ENCODE data around the gene ALG1.
"Not testable (repeated sequence)": the region's sequence is repeated elsewhere in the genome, so short reads cannot be mapped to it uniquely, and the experiment has no call there.

ALG1 gene

GRCh38 chr16:5108505-5109158 lies 37.0 kb downstream of the ALG1 start:
- H3K9me3 ChIP-seq (ENCODE audit: low read depth, low read length): no peaks in the 10 kb centered on the region
- no peak overlapping the region for H3K27ac ChIP-seq
- DNase-seq (ENCODE audit: low read depth, low spot score): no peak
- H3K4me3 ChIP-seq: no peak overlapping the region
- TF ChIP-seq EZH2 (IDR thresholded peaks at IDR 0.05) (no peak), FOXP2 (optimal IDR thresholded peaks at IDR 0.05; ENCODE audit: control extremely low read depth, extremely low read length, insufficient read depth) (no peak), POLR2AphosphoS5 (IDR thresholded peaks at IDR 0.05; ENCODE audit: borderline replicate concordance, low read depth, low read length) (no peak)
- H3K36me3 ChIP-seq (ENCODE audit: insufficient read depth, low read length): no peaks in the 10 kb centered on the region
- H3K9ac ChIP-seq (ENCODE audit: insufficient read length): no peak overlapping the region

GRCh38 chr16:5110933-5111332 lies 39.3 kb downstream of the ALG1 start:
- not testable (repeated sequence) for H3K9ac ChIP-seq (ENCODE audit: insufficient read length); H3K27ac ChIP-seq; DNase-seq (ENCODE audit: low read depth, low spot score); H3K9me3 ChIP-seq (ENCODE audit: low read depth, low read length); H3K4me3 ChIP-seq; H3K36me3 ChIP-seq (ENCODE audit: insufficient read depth, low read length)

- H3K27ac ChIP-seq; H3K9me3 ChIP-seq (ENCODE audit: low read depth, low read length); H3K36me3 ChIP-seq (ENCODE audit: insufficient read depth, low read length); H3K9ac ChIP-seq (ENCODE audit: insufficient read length); DNase-seq (ENCODE audit: low read depth, low spot score): not testable (repeated sequence)
- peak overlapping the region; percentile 62 for H3K4me3 ChIP-seq
Measured at GRCh38 chr16:5116780-5117295, 45.2 kb downstream of the ALG1 start.

- not testable (repeated sequence) for H3K9ac ChIP-seq (ENCODE audit: insufficient read length); H3K36me3 ChIP-seq (ENCODE audit: insufficient read depth, low read length); H3K27ac ChIP-seq; H3K9me3 ChIP-seq (ENCODE audit: low read depth, low read length)
- DNase-seq (ENCODE audit: low read depth, low spot score): peak; percentile 51
- H3K4me3 ChIP-seq: peak overlapping the region; percentile 62
Measured at GRCh38 chr16:5117300-5118087, 45.9 kb downstream of the ALG1 start.

- not testable (repeated sequence) for H3K36me3 ChIP-seq (ENCODE audit: insufficient read depth, low read length); H3K9ac ChIP-seq (ENCODE audit: insufficient read length); H3K9me3 ChIP-seq (ENCODE audit: low read depth, low read length); H3K4me3 ChIP-seq; DNase-seq (ENCODE audit: low read depth, low spot score); H3K27ac ChIP-seq
Measured at GRCh38 chr16:5131467-5132004, 59.9 kb downstream of the ALG1 start.

- DNase-seq (ENCODE audit: low read depth, low spot score); H3K36me3 ChIP-seq (ENCODE audit: insufficient read depth, low read length); H3K4me3 ChIP-seq; H3K27ac ChIP-seq; H3K9ac ChIP-seq (ENCODE audit: insufficient read length); H3K9me3 ChIP-seq (ENCODE audit: low read depth, low read length): not testable (repeated sequence)
Measured at GRCh38 chr16:5132915-5133600, 61.4 kb downstream of the ALG1 start.

GRCh38 chr16:5134739-5135452 lies 63.3 kb downstream of the ALG1 start:
- not testable (repeated sequence) for H3K27ac ChIP-seq; H3K9ac ChIP-seq (ENCODE audit: insufficient read length); DNase-seq (ENCODE audit: low read depth, low spot score); H3K9me3 ChIP-seq (ENCODE audit: low read depth, low read length); H3K4me3 ChIP-seq; H3K36me3 ChIP-seq (ENCODE audit: insufficient read depth, low read length)

Data from SK-N-MC (cell line).